Panc1 (cell line): ENCODE results near the gene SLC22A3. TPM values are rescaled to one million over a fixed set of nuclear protein-coding genes. Genes with fewer than 3 reads are reported as not detected.

ENCODE experiments used
- ATAC-seq: fragments of 200-7000 bp; cut with Tn5 transposase; 2 replicates; pipeline ENCODE4 v1.9.1; 2020; ENCODE audit warnings: mild to moderate bottlenecking, moderate library complexity
- BruUV-seq: library from RNA; stranded (reverse); fragments of 400-500 nt; replicated peaks from 2 replicates; lab custom pipeline; 2021; lab: Mats Ljungman, UMichigan
- CTCF ChIA-PET: fragments of 300-600 bp; sonication (Branson Sonifier 250); formaldehyde crosslinking; loops from one replicate; lab custom pipeline; 2022; ENCODE audit warnings: antibody characterized with exemption; lab: Charles Lee
- POLR2A ChIA-PET: fragments of 300-600 bp; sonication (Branson Sonifier 250); formaldehyde crosslinking; loops from one replicate; lab custom pipeline; 2022; ENCODE audit warnings: antibody characterized with exemption; lab: Charles Lee
- DNase-seq: peaks from one replicate; pipeline ENCODE4 v3.0.0-alpha.2; 2010; ENCODE audit warnings: low read depth, low spot score
- H3K27ac ChIP-seq: 2 replicates; pipeline ENCODE4 v1.5.1; 2011; ENCODE audit warnings: mild to moderate bottlenecking, low read length, inconsistent platforms
- H3K27me3 ChIP-seq: fragments of 200-500 bp; sonication (Bioruptor generic); 2 replicates; pipeline ENCODE4 v1.6.0; 2014; ENCODE audit warnings: low read length, inconsistent platforms; ENCODE audit not compliant: control insufficient read depth, insufficient read depth
- H3K36me3 ChIP-seq: fragments of 200-500 bp; sonication (Bioruptor generic); 2 replicates; pipeline ENCODE4 v1.5.1; 2014; ENCODE audit warnings: inconsistent platforms, mild to moderate bottlenecking, low read length, moderate library complexity; ENCODE audit not compliant: control insufficient read depth, insufficient read depth
- H3K4me1 ChIP-seq: 2 replicates; pipeline ENCODE4 v1.5.1; 2011; ENCODE audit warnings: inconsistent platforms, mild to moderate bottlenecking, low read length, moderate library complexity; ENCODE audit not compliant: control insufficient read depth, insufficient read depth
- H3K4me3 ChIP-seq, 2 experiments: 2 replicates each; pipeline ENCODE4 v1.5.1; 2011 to 2012; ENCODE audit warnings: low read depth in 2 of 2, low read length in 2 of 2, mild to moderate bottlenecking in 2 of 2, inconsistent platforms in 1 of 2, moderate library complexity in 1 of 2
- H3K9me3 ChIP-seq: fragments of 200-500 bp; sonication (Bioruptor generic); 2 replicates; pipeline ENCODE4 v1.5.1; 2014; ENCODE audit warnings: low read depth, mild to moderate bottlenecking, inconsistent platforms, low read length, moderate library complexity; ENCODE audit not compliant: control insufficient read depth, insufficient read depth
- POLR2AphosphoS5 ChIP-seq: IDR thresholded peaks from 2 replicates; pipeline ENCODE4 v1.6.1; 2012; ENCODE audit warnings: mild to moderate bottlenecking, low read depth, low read length, moderate library complexity
- SIN3A ChIP-seq: IDR thresholded peaks from 2 replicates; pipeline ENCODE4 v1.6.1; 2012; ENCODE audit warnings: low read depth, mild to moderate bottlenecking, low read length, moderate library complexity, borderline replicate concordance; ENCODE audit not compliant: insufficient read depth
- TCF7L2 ChIP-seq: IDR thresholded peaks from 2 replicates; pipeline ENCODE4 v1.6.1; 2011; ENCODE audit warnings: mild to moderate bottlenecking, low read depth, low read length, inconsistent platforms
- in situ Hi-C: cut with HindIII; loops from 2 replicates; pipeline ENCODE4 v1.10.0; 2016; ENCODE audit warnings: low sequenced_read_pairs, low pct_unique_long_range_greater_than_20kb
- intact Hi-C: fragments of 100-400 bp; cut with micrococcal nuclease; formaldehyde crosslinking; loops from one replicate; pipeline ENCODE4 v1.10.0; 2022; ENCODE audit not compliant: unreplicated experiment
- total RNA-seq: library from RNA; stranded (reverse); gene quantifications from one replicate; pipeline ENCODE4 v1.2.1, GENCODE V29; 2021; ENCODE audit not compliant: unreplicated experiment
- TF ChIP-seq, protein P1 (sequence below), 2 experiments: IDR thresholded peaks; 2 replicates each; pipeline ENCODE4 v1.6.1; 2011 to 2012; ENCODE audit warnings: low read depth in 2 of 2, control low read depth in 1 of 2, low read length in 1 of 2, mild to moderate bottlenecking in 1 of 2, moderate library complexity in 1 of 2; ENCODE audit not compliant: insufficient read depth in 1 of 2
- TF ChIP-seq, protein P2 (sequence below): fragments of 450-650 bp; IDR thresholded peaks from 2 replicates; pipeline ENCODE4 v1.5.1; 2017; ENCODE audit warnings: mild to moderate bottlenecking

SLC22A3 gene
- total RNA-seq, 1 experiment from 2014 or later, result not detected

- in situ Hi-C loops, result no loop called here
- no peak for DNase-seq
- ATAC-seq, result no peak
- Histone ChIP-seq H3K36me3 (no peaks in the 10 kb centered on the region), H3K4me1 (no peaks in the 10 kb centered on the region), H3K27ac (no peak overlapping the region), H3K9me3 (no peaks in the 10 kb centered on the region), H3K4me3 (no peak overlapping the region), H3K27me3 (no peaks in the 10 kb centered on the region)
- intact Hi-C loops, result no loop called here
- TF ChIP-seq, protein P1, sequence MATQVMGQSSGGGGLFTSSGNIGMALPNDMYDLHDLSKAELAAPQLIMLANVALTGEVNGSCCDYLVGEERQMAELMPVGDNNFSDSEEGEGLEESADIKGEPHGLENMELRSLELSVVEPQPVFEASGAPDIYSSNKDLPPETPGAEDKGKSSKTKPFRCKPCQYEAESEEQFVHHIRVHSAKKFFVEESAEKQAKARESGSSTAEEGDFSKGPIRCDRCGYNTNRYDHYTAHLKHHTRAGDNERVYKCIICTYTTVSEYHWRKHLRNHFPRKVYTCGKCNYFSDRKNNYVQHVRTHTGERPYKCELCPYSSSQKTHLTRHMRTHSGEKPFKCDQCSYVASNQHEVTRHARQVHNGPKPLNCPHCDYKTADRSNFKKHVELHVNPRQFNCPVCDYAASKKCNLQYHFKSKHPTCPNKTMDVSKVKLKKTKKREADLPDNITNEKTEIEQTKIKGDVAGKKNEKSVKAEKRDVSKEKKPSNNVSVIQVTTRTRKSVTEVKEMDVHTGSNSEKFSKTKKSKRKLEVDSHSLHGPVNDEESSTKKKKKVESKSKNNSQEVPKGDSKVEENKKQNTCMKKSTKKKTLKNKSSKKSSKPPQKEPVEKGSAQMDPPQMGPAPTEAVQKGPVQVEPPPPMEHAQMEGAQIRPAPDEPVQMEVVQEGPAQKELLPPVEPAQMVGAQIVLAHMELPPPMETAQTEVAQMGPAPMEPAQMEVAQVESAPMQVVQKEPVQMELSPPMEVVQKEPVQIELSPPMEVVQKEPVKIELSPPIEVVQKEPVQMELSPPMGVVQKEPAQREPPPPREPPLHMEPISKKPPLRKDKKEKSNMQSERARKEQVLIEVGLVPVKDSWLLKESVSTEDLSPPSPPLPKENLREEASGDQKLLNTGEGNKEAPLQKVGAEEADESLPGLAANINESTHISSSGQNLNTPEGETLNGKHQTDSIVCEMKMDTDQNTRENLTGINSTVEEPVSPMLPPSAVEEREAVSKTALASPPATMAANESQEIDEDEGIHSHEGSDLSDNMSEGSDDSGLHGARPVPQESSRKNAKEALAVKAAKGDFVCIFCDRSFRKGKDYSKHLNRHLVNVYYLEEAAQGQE (IDR thresholded peaks at IDR 0.05; ENCODE audit: insufficient read depth in 1 of 2, low read depth in 2 of 2, low read length in 1 of 2), result no peak
- TF ChIP-seq POLR2AphosphoS5, result no peak
- TF ChIP-seq SIN3A, result no peak
- TF ChIP-seq, protein P2, sequence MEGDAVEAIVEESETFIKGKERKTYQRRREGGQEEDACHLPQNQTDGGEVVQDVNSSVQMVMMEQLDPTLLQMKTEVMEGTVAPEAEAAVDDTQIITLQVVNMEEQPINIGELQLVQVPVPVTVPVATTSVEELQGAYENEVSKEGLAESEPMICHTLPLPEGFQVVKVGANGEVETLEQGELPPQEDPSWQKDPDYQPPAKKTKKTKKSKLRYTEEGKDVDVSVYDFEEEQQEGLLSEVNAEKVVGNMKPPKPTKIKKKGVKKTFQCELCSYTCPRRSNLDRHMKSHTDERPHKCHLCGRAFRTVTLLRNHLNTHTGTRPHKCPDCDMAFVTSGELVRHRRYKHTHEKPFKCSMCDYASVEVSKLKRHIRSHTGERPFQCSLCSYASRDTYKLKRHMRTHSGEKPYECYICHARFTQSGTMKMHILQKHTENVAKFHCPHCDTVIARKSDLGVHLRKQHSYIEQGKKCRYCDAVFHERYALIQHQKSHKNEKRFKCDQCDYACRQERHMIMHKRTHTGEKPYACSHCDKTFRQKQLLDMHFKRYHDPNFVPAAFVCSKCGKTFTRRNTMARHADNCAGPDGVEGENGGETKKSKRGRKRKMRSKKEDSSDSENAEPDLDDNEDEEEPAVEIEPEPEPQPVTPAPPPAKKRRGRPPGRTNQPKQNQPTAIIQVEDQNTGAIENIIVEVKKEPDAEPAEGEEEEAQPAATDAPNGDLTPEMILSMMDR, result no peak
- no peak for TF ChIP-seq TCF7L2
- BruUV-seq, result no TSS peak
- POLR2A ChIA-PET, result no interaction called here
- CTCF ChIA-PET, result no interaction called here
Observed at GRCh38 chr6:160321729-160322505, 26.3 kb upstream of the SLC22A3 start.

DNA sequence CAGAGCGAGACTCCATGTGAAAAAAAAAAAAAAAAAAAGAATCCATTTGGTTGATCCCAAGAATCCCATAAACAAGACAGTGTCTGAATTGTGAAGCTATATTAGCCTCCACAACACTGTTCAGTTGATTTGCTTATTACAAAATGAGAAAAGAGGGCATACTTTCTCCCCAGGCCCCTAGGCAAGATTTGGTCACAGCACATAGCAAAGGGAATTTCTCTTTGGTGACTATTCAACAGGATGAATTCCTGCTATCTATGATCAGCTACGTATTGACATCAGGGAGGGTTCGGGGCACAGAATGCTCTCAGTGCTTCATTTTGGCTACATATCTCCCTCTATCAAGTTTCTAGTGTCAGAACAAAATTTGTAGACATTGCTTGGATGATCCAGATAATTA is 20.2 kb upstream of the SLC22A3 start:
- no peak overlapping the region for H3K4me3 ChIP-seq
- intact Hi-C loops, result no loop called here
- no peaks in the 10 kb centered on the region for H3K9me3 ChIP-seq
- in situ Hi-C loops, result no loop called here
- DNase-seq (no peak), ATAC-seq (no peak)
- BruUV-seq, result no TSS peak
- POLR2A ChIA-PET, result no interaction called here
- TF ChIP-seq SIN3A, result no peak
- no peak for TF ChIP-seq TCF7L2
- TF ChIP-seq, protein P1 (IDR thresholded peaks at IDR 0.05; ENCODE audit: insufficient read depth in 1 of 2, low read depth in 2 of 2, low read length in 1 of 2), result no peak
- no peak for TF ChIP-seq POLR2AphosphoS5
- TF ChIP-seq, protein P2, result no peak
- H3K27me3 ChIP-seq, result peaks cover 16% of the 10 kb centered on the region
- no peak overlapping the region for H3K27ac ChIP-seq
- H3K36me3 ChIP-seq, result no peaks in the 10 kb centered on the region
- no peaks in the 10 kb centered on the region for H3K4me1 ChIP-seq
- CTCF ChIA-PET, result no interaction called here
